Progenitor cell of endocrine pancreas (in vitro differentiated cells): ENCODE results near the gene FPR2. TPM values are rescaled to one million over a fixed set of nuclear protein-coding genes. Genes with fewer than 3 reads are reported as not detected.

Experiments
- DNase-seq: peaks from one replicate; pipeline ENCODE4 v3.0.0; 2021; ENCODE audit warnings: low spot score; ENCODE audit not compliant: unreplicated experiment
- H3K27ac Mint-ChIP-seq: 2 replicates; pipeline ENCODE4 v1.8.0; 2021; ENCODE audit warnings: mild to moderate bottlenecking, moderate library complexity, mixed read lengths
- H3K27me3 Mint-ChIP-seq: 2 replicates; pipeline ENCODE4 v1.8.0; 2021; ENCODE audit warnings: mixed read lengths
- H3K36me3 Mint-ChIP-seq: 2 replicates; pipeline ENCODE4 v1.8.0; 2022; ENCODE audit warnings: mixed read lengths; ENCODE audit not compliant: insufficient read depth
- H3K4me1 Mint-ChIP-seq: 2 replicates; pipeline ENCODE4 v1.8.0; 2021; ENCODE audit warnings: low read depth, mixed read lengths
- H3K4me3 Mint-ChIP-seq: 2 replicates; pipeline ENCODE4 v1.8.0; 2021; ENCODE audit warnings: low read depth, mild to moderate bottlenecking, moderate library complexity, mixed read lengths
- H3K9me3 Mint-ChIP-seq: 2 replicates; pipeline ENCODE4 v1.8.0; 2021; ENCODE audit warnings: low read depth, mixed read lengths
- total RNA-seq: library from RNA; stranded (reverse); gene quantifications from 2 replicates; pipeline ENCODE4 v1.2.1, GENCODE V29; 2021
- TF ChIP-seq, protein P1 (sequence below): fragments of 200-600 bp; sonication (generic); IDR thresholded peaks from one replicate; pipeline ENCODE4 v1.5.0; 2021; ENCODE audit warnings: antibody characterized with exemption, mild to moderate bottlenecking; ENCODE audit not compliant: unreplicated experiment

The FPR2 gene
- total RNA-seq, 1 donor from 2014 or later, result not detected

DNA sequence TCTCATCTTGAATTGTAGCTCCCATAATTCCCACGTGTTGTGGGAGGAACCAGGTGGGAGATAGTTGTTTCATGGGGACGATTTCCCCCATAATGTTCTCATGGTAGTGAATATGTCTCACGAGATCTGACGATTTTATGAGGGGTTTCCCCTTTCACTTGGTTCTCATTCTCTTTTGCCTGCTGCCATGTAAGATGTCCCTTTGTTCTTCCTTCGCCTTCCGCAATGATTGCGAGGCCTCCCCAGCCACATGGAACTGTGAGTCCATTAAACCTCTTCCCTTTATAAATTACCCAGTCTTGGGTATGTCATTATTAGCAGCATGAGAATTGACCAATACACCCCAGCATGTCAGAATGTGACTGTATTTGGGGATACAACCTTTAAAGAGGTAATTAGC is 5.4 kb upstream of the FPR2 start:
- no peak for DNase-seq
- Mint-ChIP-seq H3K27me3 (peaks cover 12% of the 10 kb centered on the region), H3K9me3 (peaks cover 6% of the 10 kb centered on the region), H3K4me3 (no peak overlapping the region), H3K27ac (no peak overlapping the region), H3K36me3 (no peaks in the 10 kb centered on the region), H3K4me1 (no peaks in the 10 kb centered on the region)
- TF ChIP-seq, protein P1, sequence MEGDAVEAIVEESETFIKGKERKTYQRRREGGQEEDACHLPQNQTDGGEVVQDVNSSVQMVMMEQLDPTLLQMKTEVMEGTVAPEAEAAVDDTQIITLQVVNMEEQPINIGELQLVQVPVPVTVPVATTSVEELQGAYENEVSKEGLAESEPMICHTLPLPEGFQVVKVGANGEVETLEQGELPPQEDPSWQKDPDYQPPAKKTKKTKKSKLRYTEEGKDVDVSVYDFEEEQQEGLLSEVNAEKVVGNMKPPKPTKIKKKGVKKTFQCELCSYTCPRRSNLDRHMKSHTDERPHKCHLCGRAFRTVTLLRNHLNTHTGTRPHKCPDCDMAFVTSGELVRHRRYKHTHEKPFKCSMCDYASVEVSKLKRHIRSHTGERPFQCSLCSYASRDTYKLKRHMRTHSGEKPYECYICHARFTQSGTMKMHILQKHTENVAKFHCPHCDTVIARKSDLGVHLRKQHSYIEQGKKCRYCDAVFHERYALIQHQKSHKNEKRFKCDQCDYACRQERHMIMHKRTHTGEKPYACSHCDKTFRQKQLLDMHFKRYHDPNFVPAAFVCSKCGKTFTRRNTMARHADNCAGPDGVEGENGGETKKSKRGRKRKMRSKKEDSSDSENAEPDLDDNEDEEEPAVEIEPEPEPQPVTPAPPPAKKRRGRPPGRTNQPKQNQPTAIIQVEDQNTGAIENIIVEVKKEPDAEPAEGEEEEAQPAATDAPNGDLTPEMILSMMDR, result no peak

DNA sequence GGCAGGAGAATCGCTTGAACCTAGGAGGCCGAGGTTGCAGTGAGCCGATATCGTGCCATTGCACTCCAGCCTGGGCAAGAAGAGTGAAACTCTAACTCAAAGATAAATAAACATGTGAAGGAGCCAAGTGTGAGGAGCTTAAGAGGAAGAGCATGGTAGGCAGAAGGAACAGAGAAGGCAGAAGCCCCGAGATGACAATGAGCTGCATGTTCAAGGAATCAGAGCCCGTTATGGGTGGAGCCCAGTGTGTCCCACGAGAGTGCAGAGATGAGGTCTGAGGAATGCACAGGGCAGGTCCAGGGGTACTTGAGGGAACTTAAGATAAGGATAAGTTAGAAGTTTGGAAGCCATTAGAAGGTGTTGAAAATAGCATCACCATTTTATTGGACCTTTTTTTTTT is 716 bp downstream of the FPR2 start:
- Mint-ChIP-seq H3K4me1 (no peaks in the 10 kb centered on the region), H3K36me3 (no peaks in the 10 kb centered on the region), H3K9me3 (no peaks in the 10 kb centered on the region), H3K27me3 (peaks cover 15% of the 10 kb centered on the region), H3K27ac (no peak overlapping the region), H3K4me3 (no peak overlapping the region)
- TF ChIP-seq, protein P1, result no peak
- no peak for DNase-seq

DNA sequence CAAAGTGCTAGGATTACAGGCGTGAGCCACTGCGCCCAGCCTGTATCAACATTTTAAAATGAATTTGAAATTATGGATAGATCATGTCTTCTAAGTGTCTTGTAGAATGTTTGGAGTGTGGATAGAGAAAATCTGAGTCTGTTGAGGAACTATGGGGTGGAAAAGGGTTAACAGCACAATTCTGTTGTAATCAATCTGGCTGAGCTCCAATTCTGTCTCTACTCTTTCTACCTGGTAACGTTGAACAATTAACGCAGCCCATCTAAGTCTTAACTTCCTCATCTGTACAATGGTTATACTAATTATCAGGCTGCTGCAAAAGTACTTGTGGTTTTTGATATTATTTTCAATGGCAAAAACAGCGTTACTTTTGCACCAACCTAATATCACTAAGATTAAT is 4.1 kb downstream of the FPR2 start:
- DNase-seq, result no peak
- Mint-ChIP-seq H3K9me3 (no peaks in the 10 kb centered on the region), H3K36me3 (no peaks in the 10 kb centered on the region), H3K4me3 (no peak overlapping the region), H3K27ac (no peak overlapping the region), H3K27me3 (peaks cover 15% of the 10 kb centered on the region), H3K4me1 (no peaks in the 10 kb centered on the region)
- TF ChIP-seq, protein P1, result no peak

DNA sequence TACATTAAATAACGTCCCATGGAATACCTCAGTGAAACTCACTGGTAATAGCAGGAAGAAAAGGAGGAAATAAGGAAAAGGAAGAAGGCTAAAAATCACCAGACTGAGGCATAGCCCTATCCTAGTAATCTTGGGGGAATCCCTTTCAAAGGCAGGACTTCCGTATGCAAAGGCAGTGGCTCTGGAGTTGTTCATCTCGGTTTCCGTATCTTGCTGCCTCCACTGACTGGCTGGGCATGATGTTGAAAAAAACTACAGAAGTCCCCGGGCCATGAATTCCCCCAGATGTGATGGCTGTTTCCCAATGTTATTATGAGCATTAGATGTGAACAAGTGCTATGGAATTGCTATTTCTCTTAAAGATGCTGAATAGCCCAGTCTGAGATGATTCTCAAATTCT is 5.5 kb downstream of the FPR2 start:
- Mint-ChIP-seq H3K9me3 (no peaks in the 10 kb centered on the region), H3K4me3 (no peak overlapping the region), H3K27ac (no peak overlapping the region), H3K4me1 (no peaks in the 10 kb centered on the region), H3K27me3 (peaks cover 17% of the 10 kb centered on the region), H3K36me3 (no peaks in the 10 kb centered on the region)
- TF ChIP-seq, protein P1, result no peak
- no peak for DNase-seq

DNA sequence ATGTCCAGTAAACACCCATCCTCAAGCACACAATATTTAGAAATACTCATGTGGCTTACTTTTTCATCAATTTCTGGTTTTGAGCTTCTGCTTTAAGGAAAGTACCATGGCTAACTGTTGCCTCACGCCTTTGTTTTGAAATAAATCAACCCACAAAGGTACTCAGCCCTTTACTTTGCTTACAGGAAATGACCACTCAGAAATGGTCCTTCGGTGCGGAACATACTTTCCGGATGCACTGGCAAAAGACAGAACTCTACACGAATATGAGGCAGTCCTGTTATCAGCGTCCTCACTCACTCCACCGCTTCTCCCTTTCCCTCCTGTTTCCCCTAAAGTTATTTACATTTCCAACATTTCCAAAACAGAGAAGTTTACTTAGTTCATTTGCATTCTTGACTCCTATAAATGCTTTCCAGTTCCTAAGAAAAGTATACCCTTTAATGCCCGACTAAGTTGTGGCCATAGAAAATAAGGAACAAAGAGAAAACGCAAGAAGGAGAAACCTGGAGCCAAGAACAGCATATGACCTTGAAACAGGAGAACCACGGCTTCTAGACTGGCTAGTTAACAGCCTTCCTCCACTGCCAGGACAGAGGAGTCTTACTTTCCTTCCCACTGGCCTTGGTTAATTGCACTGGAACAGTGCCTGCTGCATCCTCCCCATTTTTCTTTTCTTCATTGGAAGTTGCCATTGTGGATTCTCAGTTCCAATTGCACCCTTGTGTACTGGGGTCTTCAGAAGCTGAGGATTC is 10.6 kb downstream of the FPR2 start:
- Mint-ChIP-seq H3K4me3 (no peak overlapping the region), H3K4me1 (peaks cover 2% of the 10 kb centered on the region), H3K27ac (no peak overlapping the region), H3K9me3 (no peaks in the 10 kb centered on the region), H3K27me3 (peaks cover 21% of the 10 kb centered on the region), H3K36me3 (no peaks in the 10 kb centered on the region)
- TF ChIP-seq, protein P1, result no peak
- no peak for DNase-seq
